NCI-H2029 (cell line): ENCODE measurements around the gene OR6M1.

Source experiments
- DNase-seq: peaks from one replicate; lab custom pipeline; 2025; lab: John Stamatoyannopoulos, UW

Gene OR6M1

GRCh38 chr11:123806249-123806648 lies at the start of gene OR6M1:
OR6M1 (minus strand) TSS chr11:123806349; CDS start chr11:123806349, 0 bp downstream.
- DNase-seq: no peak

- DNase-seq: no peak
These were observed 46.9 kb upstream of the OR6M1 start for GRCh38 chr11:123853038-123853437.

- DNase-seq: no peak
These were observed 46.2 kb upstream of the OR6M1 start for GRCh38 chr11:123852321-123852720.

- no peak for DNase-seq
These were observed 45.0 kb upstream of the OR6M1 start for GRCh38 chr11:123851110-123851509.

GRCh38 chr11:123841174-123841573 lies 35.0 kb upstream of the OR6M1 start:
- no peak for DNase-seq

GRCh38 chr11:123839131-123839530 lies 33.0 kb upstream of the OR6M1 start:
- no peak for DNase-seq

- no peak for DNase-seq
These were observed 32.5 kb upstream of the OR6M1 start for GRCh38 chr11:123838659-123839058.

- no peak for DNase-seq
These were observed 32.0 kb upstream of the OR6M1 start for GRCh38 chr11:123838199-123838598.

GRCh38 chr11:123833095-123833494 lies 26.9 kb upstream of the OR6M1 start:
- DNase-seq: no peak

GRCh38 chr11:123829745-123830144 lies 23.6 kb upstream of the OR6M1 start:
- DNase-seq: no peak

GRCh38 chr11:123822599-123822998 lies 16.4 kb upstream of the OR6M1 start:
- DNase-seq: no peak

- DNase-seq: peak; percentile 9
These were observed 15.9 kb upstream of the OR6M1 start for GRCh38 chr11:123822032-123822431.

- no peak for DNase-seq
These were observed 9.0 kb upstream of the OR6M1 start for GRCh38 chr11:123815122-123815521.

GRCh38 chr11:123801765-123802164 lies 4.4 kb downstream of the OR6M1 start:
- no peak for DNase-seq

- DNase-seq: no peak
These were observed 6.1 kb downstream of the OR6M1 start for GRCh38 chr11:123800036-123800435.

- DNase-seq: no peak
These were observed 6.7 kb downstream of the OR6M1 start for GRCh38 chr11:123799438-123799837.

GRCh38 chr11:123798513-123799252 lies 7.5 kb downstream of the OR6M1 start:
- DNase-seq: no peak

GRCh38 chr11:123798079-123798478 lies 8.1 kb downstream of the OR6M1 start:
- no peak for DNase-seq

- no peak for DNase-seq
These were observed 8.6 kb downstream of the OR6M1 start for GRCh38 chr11:123797541-123797940.

- DNase-seq: peak; percentile 16
These were observed 9.0 kb downstream of the OR6M1 start for GRCh38 chr11:123797114-123797513.

- DNase-seq: peak; percentile 1
These were observed 9.9 kb downstream of the OR6M1 start for GRCh38 chr11:123796226-123796625.

GRCh38 chr11:123783536-123783935 lies 22.6 kb downstream of the OR6M1 start:
- no peak for DNase-seq

GRCh38 chr11:123778511-123778910 lies 27.6 kb downstream of the OR6M1 start:
- DNase-seq: no peak
